Endothelial cell of umbilical vein (primary cell): ENCODE measurements around the gene SUSD6. TPM values are rescaled to one million over a fixed set of nuclear protein-coding genes. Genes with fewer than 3 reads are reported as not detected.

ENCODE experiments used
- BruUV-seq: library from RNA; stranded (reverse); fragments of 400-500 nt; replicated peaks from 2 replicates; lab custom pipeline; 2021; lab: Mats Ljungman, UMichigan
- CTCF ChIA-PET: fragments of 300-600, 350-600 bp; sonication (Branson Sonifier 250); formaldehyde crosslinking; loops from one replicate; lab custom pipeline; 2021; ENCODE audit warnings: antibody characterized with exemption, inconsistent platforms; lab: Charles Lee
- POLR2A ChIA-PET: fragments of 300-600, 350-600 bp; sonication (Branson Sonifier 250); formaldehyde crosslinking; loops from one replicate; lab custom pipeline; 2021; ENCODE audit warnings: antibody characterized with exemption, inconsistent platforms; lab: Charles Lee
- DNase-seq: peaks from one replicate; pipeline ENCODE4 v3.0.0-alpha.2; 2011; ENCODE audit warnings: low read depth, low spot score
- FAIRE-seq: peaks from 2 replicates; lab custom pipeline; 2011; peaks lifted over from hg19 to GRCh38; lab: Jason Lieb, UNC
- H2AFZ ChIP-seq: 2 replicates; pipeline ENCODE4 v1.6.0; 2012; ENCODE audit warnings: low read depth, low read length, control low read depth, inconsistent platforms
- H3K27ac ChIP-seq: 2 replicates; pipeline ENCODE4 v1.5.1; 2011; ENCODE audit warnings: low read depth, mild to moderate bottlenecking, control low read depth, low read length, moderate library complexity; ENCODE audit not compliant: insufficient read depth
- H3K27me3 ChIP-seq, 2 experiments: 2 replicates each; pipeline versions ENCODE4 v1.6.0 to v1.6.1; 2011; ENCODE audit warnings: low read length in 2 of 2, mixed read lengths in 1 of 2; ENCODE audit not compliant: control insufficient read depth in 2 of 2, insufficient read depth in 2 of 2
- H3K36me3 ChIP-seq, 2 experiments: 2 replicates in 1 of 2; 3 replicates in 1 of 2; pipeline ENCODE4 v1.5.1; 2011; ENCODE audit warnings: low read length in 2 of 2, mild to moderate bottlenecking in 1 of 2, moderate library complexity in 1 of 2; ENCODE audit not compliant: control insufficient read depth in 2 of 2, insufficient read depth in 2 of 2; ENCODE audit errors: extremely low read depth in 1 of 2
- H3K4me1 ChIP-seq: 3 replicates; pipeline ENCODE4 v1.5.1; 2011; ENCODE audit warnings: mild to moderate bottlenecking, low read length; ENCODE audit not compliant: control insufficient read depth, insufficient read depth; ENCODE audit errors: extremely low read depth
- H3K4me2 ChIP-seq: 2 replicates; pipeline ENCODE4 v1.6.1; 2011; ENCODE audit warnings: low read length, control low read depth, mixed read lengths; ENCODE audit not compliant: insufficient read depth
- H3K4me3 ChIP-seq, 3 experiments: fragments of 200-600 bp in 1 of 3; sonication (generic), shearing (Covaris generic) in 1 of 3; replicated peaks in 1 of 3; 2 replicates each; pipeline ENCODE4 v1.5.1; 2011 to 2016; ENCODE audit warnings: control low read depth in 3 of 3, low read length in 3 of 3, mild to moderate bottlenecking in 2 of 3, inconsistent platforms in 1 of 3, low read depth in 1 of 3, moderate library complexity in 1 of 3; ENCODE audit not compliant: insufficient read depth in 1 of 3
- H3K79me2 ChIP-seq: 2 replicates; pipeline ENCODE4 v1.6.0; 2012; ENCODE audit warnings: low read length, inconsistent platforms; ENCODE audit not compliant: control insufficient read depth, insufficient read depth
- H3K9ac ChIP-seq: replicated peaks from 2 replicates; pipeline ENCODE3; 2011; ENCODE audit warnings: low read length, control low read depth; ENCODE audit not compliant: insufficient read depth; ENCODE audit errors: extremely low read depth
- H3K9me1 ChIP-seq: replicated peaks from 3 replicates; pipeline ENCODE4 v1.6.0; 2011; ENCODE audit warnings: mild to moderate bottlenecking, low read length; ENCODE audit not compliant: control insufficient read depth, insufficient read depth; ENCODE audit errors: extremely low read depth
- H3K9me3 ChIP-seq: replicated peaks from 2 replicates; pipeline ENCODE4 v1.5.1; 2012; ENCODE audit warnings: low read length, inconsistent platforms; ENCODE audit not compliant: control insufficient read depth, insufficient read depth
- H4K20me1 ChIP-seq: replicated peaks from 2 replicates; pipeline ENCODE3; 2011; ENCODE audit warnings: mild to moderate bottlenecking, low read length; ENCODE audit not compliant: control insufficient read depth, insufficient read depth; ENCODE audit errors: extremely low read depth
- CTCF ChIP-seq, 2 donors: IDR thresholded peaks; 1 replicate in 1 of 2; 2 replicates in 1 of 2; pipeline ENCODE4 v1.5.1; 2011; ENCODE audit warnings: low read length in 2 of 2, mild to moderate bottlenecking in 2 of 2, moderate library complexity in 2 of 2, control low read depth in 1 of 2, inconsistent platforms in 1 of 2, low read depth in 1 of 2; ENCODE audit not compliant: insufficient read depth in 1 of 2; ENCODE audit errors: extremely low read depth in 1 of 2
- EZH2 ChIP-seq: IDR thresholded peaks from 2 replicates; pipeline ENCODE4 v1.6.1; 2012; ENCODE audit warnings: borderline replicate concordance, low read depth, mild to moderate bottlenecking, moderate library complexity, low read length, inconsistent platforms; ENCODE audit not compliant: severe bottlenecking
- FOS ChIP-seq: IDR thresholded peaks from 2 replicates; pipeline ENCODE4 v1.6.1; 2011; ENCODE audit warnings: mild to moderate bottlenecking, low read length, moderate library complexity, borderline replicate concordance; ENCODE audit not compliant: insufficient read depth
- GATA2 ChIP-seq: IDR thresholded peaks from 2 replicates; pipeline ENCODE4 v1.7.0; 2011; ENCODE audit warnings: low read depth, mild to moderate bottlenecking, moderate library complexity, mixed read lengths, low read length; ENCODE audit not compliant: insufficient read length, insufficient read depth
- JUN ChIP-seq: IDR thresholded peaks from 2 replicates; pipeline ENCODE4 v1.6.1; 2011; ENCODE audit warnings: borderline replicate concordance, low read depth; ENCODE audit not compliant: insufficient read length, insufficient read depth
- MAX ChIP-seq: IDR thresholded peaks from 2 replicates; pipeline ENCODE4 v1.6.1; 2011; ENCODE audit not compliant: insufficient read depth, insufficient read length
- MYC ChIP-seq: IDR thresholded peaks from one replicate; pipeline ENCODE4 v1.6.1; 2011; ENCODE audit warnings: mild to moderate bottlenecking, low read depth, low read length
- POLR2A ChIP-seq: IDR thresholded peaks from 2 replicates; pipeline ENCODE4 v1.6.1; 2012; ENCODE audit warnings: low read depth, mild to moderate bottlenecking, control low read depth, low read length
- POLR2AphosphoS5 ChIP-seq: IDR thresholded peaks from 2 replicates; pipeline ENCODE4 v1.6.1; 2012; ENCODE audit warnings: low read depth, mild to moderate bottlenecking, control low read depth, low read length, moderate library complexity; ENCODE audit not compliant: insufficient read depth
- dilution Hi-C: fragments of 300-500 bp; cut with MboI; formaldehyde crosslinking; loops from one replicate; pipeline ENCODE4 v1.15.0; 2019; ENCODE audit warnings: low sequenced_read_pairs; ENCODE audit not compliant: extremely low pct_ligation_motif_present
- intact Hi-C: fragments of 100-400 bp; cut with micrococcal nuclease; formaldehyde crosslinking; loops from one replicate; pipeline ENCODE4 v1.10.0; 2022
- polyA plus RNA-seq, 4 experiments: library from polyadenylated mRNA; depleted of rRNA in 3 of 4; stranded (reverse) in 3 of 4; unstranded in 1 of 4; fragments of >200 nt; gene quantifications; 2 replicates each; pipeline versions ENCODE4 v1.2.1 to v1.2.3, GENCODE V29; 2011 to 2012; ENCODE audit warnings: missing spikeins in 1 of 4
- total RNA-seq: library from RNA; stranded (reverse); gene quantifications from 2 replicates; pipeline ENCODE4 v1.2.3, GENCODE V29; 2021

SUSD6 gene
- total and polyA plus RNA-seq, 2 donors (not counting 3 experiments of a cell fraction or from before 2014, with no cell fraction given) = 13.4 to 19.5 TPM

- dilution Hi-C loops = no loop called here
- Histone ChIP-seq H3K9ac (no peak overlapping the region), H3K27me3 (peaks cover 49 to 74% of the 10 kb centered on the region in 2 experiments), H2AFZ (no peak overlapping the region), H3K36me3 (no peaks in the 10 kb centered on the region), H3K9me3 (no peaks in the 10 kb centered on the region), H3K27ac (no peak overlapping the region), H3K4me2 (no peak overlapping the region), H4K20me1 (no peaks in the 10 kb centered on the region), H3K4me3 (no peak overlapping the region), H3K9me1 (no peaks in the 10 kb centered on the region), H3K79me2 (no peaks in the 10 kb centered on the region), H3K4me1 (peaks cover 9% of the 10 kb centered on the region)
- intact Hi-C loops = loop anchor here (1.0 kb wide), 3 partner anchors 40 to 333 kb away; no protein-coding TSS in a partner anchor
- FAIRE-seq = no peak
- ChIA-PET POLR2A (no interaction called here), CTCF (interaction anchor here (0.7 to 3.5 kb wide), 14 partner anchors 8 to 453 kb away, joined by 3 to 59 read pairs (median 8); no protein-coding TSS in a partner anchor)
- BruUV-seq = no TSS peak
- TF ChIP-seq POLR2A (no peak), MAX (no peak), EZH2 (no peak), POLR2AphosphoS5 (no peak), CTCF (IDR thresholded peaks at IDR 0.05; ENCODE audit: extremely low read depth in 1 of 2, insufficient read depth in 1 of 2, low read depth in 1 of 2, low read length in 2 of 2) (no peak), JUN (no peak), FOS (no peak), GATA2 (no peak), MYC (no peak)
- no peak for DNase-seq
Observed at GRCh38 chr14:69574954-69575295, 36.5 kb upstream of the SUSD6 start.
